HL-60 (cell line): ENCODE data around the gene ZNF277.

Experiments
- CTCF ChIP-seq: IDR thresholded peaks from one replicate; pipeline ENCODE4 v1.5.1; 2011; ENCODE audit warnings: low read length, control low read depth, inconsistent platforms; ENCODE audit not compliant: insufficient read depth
- POLR2AphosphoS5 ChIP-seq: IDR thresholded peaks from 2 replicates; pipeline ENCODE4 v1.6.1; 2012; ENCODE audit warnings: low read depth

GRCh38 chr7:112171673-112172072, 34.8 kb upstream of the ZNF277 start:
- TF ChIP-seq CTCF, result no peak
- no peak for TF ChIP-seq POLR2AphosphoS5
